HG03139 (cell line): ENCODE measurements around the gene CYRIA.
A peak's percentile ranks its signal among the peaks of the same experiment; 100 is the strongest.

Experiments used
- ATAC-seq: cut with Tn5 transposase; IDR thresholded peaks from one replicate; pipeline ENCODE4 v1.9.1; 2021; ENCODE audit not compliant: unreplicated experiment

CYRIA gene

DNA sequence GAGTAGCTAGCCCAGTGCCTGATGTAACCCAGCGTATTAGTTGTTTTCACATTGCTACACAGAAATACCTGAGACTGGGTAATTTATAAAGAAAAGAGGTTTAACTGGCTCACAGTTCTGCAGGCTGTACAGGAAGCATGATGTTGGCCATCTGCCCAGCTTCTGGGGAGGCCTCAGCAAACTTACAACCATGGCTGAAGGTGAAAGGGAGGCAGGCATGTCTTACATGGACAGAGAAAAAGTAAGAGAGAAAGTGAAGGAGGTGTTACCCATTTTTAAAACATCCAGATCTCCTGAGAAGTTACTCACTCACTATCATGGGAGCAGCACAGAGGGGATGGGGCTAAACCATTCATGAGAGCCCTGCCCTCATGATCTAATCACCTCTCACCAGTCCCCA is 6.1 kb upstream of the CYRIA start:
- ATAC-seq: no peak

- ATAC-seq: no peak
Observed at GRCh38 chr2:16669388-16669787, 3.8 kb upstream of the CYRIA start.

DNA sequence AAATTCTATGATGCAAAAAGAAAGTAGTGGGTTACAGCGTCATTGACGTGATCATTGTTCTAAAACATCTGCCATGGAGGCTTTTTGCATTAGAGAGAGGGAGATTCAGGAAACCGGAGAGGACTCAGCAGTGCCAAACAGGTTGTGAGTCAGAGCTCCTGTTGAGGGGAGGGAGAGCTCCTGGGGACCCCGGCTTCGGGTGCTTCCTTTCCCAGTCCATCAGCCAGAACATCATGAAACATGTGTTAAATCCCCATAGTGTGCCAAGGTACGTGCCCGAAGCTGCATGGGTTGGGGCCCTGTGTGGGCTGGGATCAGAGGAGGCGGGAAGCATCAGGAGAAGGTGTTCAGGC is 791 bp upstream of the CYRIA start:
- no peak for ATAC-seq

GRCh38 chr2:16664809-16665747 is 556 bp downstream of the CYRIA start:
- ATAC-seq: no peak

DNA sequence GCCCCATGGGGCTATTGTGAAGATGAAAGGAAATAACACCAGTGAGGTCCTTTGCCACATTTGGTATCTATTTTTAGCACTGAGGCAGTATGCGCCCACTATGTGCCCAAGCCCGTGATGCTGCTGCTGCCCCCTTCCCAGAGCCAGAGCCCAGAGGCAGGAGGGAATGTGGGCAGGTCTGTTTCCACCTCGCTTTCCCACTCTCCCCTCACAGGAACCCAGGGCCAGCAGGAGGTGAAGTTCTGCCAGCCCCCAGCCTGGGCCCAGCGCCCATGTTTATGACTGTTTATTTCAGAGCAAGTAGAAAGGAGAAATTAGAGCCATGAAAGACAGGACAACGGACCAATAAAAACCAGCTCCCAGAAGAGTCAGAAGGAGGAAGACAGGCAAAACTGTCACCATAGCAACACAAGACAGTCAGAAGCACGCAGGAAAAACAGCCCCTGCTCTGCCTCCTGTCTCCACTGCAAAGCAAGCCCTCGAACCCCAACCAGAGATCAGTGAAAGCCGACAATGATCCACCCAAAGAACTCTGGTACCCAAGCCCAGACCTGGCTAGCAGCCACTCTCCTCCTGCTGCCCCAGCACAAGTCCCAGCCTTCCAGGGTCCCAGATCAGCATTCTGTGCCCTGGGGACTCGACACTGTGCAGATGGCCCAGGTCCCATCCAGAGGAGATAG is 1.4 kb downstream of the CYRIA start:
- no peak for ATAC-seq

GRCh38 chr2:16663121-16663905 is 2.3 kb downstream of the CYRIA start:
- no peak for ATAC-seq

DNA sequence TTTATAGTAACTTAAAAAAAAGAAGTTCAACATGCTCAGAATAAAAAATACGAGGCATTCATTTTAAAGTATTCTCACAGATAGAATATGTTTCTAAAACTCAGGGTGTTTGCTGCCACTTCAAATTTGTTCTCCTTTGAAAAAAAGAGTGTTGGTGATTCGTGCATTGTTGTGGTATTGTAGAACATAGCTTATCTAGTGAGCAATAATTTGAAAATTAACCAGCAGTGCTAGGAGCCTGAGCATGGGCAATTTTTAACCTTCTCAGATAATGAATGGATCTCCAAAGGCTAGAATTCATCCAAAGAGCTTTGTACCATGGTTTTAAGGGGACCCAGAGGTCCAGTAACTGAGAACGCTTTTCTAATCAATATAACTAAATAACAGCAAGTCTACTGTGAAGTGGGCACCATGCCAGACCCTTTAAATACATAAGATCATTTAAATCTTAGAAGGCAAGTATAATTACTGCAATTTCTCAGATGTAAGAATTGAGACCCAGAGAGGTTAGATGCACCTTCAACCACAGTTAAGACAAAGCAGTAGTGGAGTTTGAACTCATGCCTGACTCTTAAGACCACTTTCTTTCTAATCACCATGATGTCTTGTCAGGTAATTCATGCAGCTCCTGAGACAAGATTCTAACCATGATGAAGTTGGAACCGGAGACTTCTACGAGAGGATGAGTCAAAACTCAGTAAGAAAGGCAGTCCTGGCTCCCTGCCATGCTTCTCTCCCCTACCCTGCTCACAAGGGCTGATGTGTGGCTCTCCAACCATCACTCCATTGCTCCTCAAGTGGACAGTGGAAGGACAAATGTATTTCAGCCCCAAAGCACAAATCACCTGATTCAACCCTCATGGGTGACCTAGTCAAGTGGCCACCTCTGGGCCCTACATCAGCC is 3.4 kb downstream of the CYRIA start:
- no peak for ATAC-seq

GRCh38 chr2:16661526-16661925 is 4.1 kb downstream of the CYRIA start:
- no peak for ATAC-seq

DNA sequence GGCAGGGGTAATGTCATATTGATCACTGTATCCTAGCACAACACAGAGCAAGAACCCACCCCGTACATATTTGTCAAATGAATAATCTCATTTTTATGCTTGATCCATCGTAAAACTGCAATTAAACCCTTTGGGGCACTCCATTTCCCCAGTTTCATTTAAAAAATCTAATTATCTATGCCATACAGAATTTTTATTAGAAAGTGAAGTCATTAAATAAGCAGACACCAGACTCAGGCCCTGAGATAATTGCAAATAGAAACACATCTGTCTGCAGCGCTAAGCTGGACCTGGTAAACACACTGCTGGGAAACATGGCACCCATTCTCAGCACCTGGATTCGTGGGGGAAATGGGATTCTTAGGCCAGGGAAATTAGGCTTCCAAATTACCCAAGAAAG is 5.1 kb downstream of the CYRIA start:
- no peak for ATAC-seq

GRCh38 chr2:16660114-16660513 is 5.5 kb downstream of the CYRIA start:
- no peak for ATAC-seq

DNA sequence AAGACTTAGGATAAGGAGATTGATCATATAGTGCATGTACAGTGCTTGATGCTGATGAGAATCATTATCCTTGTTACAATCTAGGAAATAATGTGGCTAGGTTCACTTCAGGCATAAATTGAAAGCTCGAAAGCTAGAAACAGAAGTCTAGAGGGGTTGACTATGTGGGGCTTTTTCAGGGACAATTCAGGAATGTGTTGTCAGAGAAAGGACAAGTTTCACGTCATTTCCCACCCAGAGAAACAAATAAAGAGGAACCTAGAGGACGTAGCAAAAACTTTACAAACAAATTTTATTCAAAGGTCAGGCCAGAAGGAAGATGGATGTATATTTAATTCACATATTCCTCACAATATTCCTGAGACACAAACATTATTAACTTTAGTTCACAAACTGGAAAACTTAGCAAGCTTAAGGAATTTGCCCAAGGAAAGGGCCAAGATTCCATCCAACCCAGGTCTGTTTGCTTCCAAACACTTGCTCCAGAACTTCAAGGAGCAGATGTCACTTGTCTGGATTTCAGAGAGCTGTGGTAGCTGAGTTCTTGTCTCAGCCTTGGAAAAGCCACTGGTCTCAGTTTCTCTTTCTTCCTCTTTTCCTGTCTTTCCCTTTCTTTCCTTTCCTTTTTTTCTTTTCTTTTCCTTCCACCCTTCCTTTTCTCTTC is 7.4 kb downstream of the CYRIA start:
- ATAC-seq: no peak

DNA sequence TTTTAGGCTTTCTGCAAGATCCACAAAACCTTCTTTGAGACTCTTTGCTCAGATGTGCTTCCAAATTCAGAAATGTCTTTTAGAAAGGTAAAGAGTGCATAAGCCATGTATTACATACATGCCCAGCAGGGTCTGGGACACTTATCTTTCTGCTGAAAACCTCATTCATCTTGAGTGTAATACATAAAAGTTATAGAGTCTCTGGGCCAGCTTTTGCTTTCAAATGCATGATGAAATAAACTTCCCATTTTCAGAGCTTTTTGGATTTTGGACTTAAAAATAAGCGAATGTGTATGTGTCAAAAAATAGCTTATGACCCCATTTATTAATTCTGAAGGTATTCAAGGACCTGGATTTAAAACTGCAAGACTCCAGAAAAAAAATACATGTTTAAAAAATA is 8.0 kb downstream of the CYRIA start:
- ATAC-seq: no peak

- ATAC-seq: peak; percentile 81
Observed at GRCh38 chr2:16656784-16657391, 8.7 kb downstream of the CYRIA start.

- ATAC-seq: no peak
Observed at GRCh38 chr2:16655905-16656642, 9.6 kb downstream of the CYRIA start.

DNA sequence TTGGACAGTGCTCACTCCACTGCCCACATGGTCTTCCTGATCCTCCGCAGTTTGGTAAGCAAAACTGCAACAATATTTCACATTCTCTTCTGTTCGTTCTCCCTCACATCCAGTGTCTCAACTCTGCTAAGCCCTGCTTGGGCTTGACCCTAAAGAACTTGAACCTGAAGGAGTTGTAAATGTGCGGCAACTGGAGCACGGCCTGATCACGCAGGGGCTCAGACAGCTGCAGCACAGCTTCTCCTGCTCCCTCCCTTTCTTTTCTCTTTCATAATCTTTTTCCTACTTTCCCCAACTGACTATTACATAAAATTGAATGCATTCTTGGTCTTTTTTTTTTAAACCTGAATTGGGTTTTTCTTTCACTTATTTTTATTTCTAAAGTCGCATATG is 10.2 kb downstream of the CYRIA start:
- no peak for ATAC-seq

DNA sequence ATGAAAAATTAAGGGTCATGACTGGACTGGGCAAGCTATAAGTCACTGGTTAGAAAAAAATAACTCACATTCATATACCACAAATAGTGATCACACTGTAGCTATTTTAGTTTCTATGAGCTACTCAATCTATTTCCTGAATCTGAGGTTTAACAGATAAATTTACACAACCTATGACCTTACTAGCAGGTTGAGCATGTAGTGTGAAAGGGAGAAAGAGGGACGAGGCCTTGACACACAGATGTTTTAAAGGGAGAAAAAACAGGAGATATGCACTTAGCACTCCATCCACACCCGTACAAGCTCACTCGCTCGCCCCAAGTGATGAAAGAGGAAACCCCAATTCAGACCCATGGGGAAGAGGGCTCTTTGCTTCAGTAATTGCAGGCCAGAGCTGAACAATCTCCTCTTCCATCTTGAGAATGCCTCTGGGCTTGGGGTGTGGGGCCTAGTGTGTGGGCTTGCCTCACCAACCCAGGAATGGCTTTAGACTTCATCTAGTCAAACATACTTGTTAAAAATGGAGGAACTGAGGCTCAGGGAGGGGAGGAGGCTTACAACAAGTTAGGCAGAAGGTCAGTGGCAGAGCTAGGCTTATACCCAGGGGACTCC is 10.7 kb downstream of the CYRIA start:
- ATAC-seq: no peak

- ATAC-seq: peak; percentile 28
Observed at GRCh38 chr2:16653799-16654198, 11.8 kb downstream of the CYRIA start.

- ATAC-seq: no peak
Observed at GRCh38 chr2:16653083-16653375, 12.6 kb downstream of the CYRIA start.
